ENCODE results near the gene TXNDC9.
"Not testable (repeated sequence)": the region's sequence is repeated elsewhere in the genome, so short reads cannot be mapped to it uniquely, and the experiment has no call there.

Gene TXNDC9

DNA sequence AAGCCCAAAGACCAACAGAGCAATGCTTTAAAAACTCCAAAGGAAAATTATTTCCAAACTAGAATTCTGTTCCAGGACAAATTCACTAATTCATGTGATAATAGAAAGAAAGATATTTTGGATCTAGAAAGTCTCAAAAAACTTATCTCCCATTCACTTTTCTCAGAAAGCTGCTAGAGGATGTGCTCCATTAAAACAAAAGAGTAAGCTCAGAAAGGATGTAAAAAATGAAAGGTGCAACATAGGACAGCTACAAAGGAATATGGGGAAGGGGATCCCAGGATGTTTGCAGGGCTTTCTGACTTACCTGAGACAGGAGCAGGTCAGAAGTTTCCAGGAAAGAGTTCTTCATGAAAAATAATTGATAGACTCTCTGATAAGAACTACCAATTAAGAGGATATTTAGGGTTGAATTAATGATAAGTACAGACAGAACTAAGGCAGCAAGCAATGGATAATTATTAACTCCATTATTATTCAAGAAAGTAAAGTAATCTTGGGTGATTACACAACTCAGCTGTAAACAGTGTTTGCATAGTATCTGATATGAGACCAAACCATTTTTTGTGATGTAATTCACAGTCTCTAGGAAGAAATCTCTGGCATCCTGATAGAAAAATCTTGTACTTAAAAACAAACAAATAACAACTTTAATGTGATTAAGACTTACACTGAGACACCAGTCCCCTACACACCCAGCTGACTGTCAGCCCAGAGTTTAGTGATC is 56.0 kb downstream of the TXNDC9 start:
- TF ChIP-seq, protein P1, sequence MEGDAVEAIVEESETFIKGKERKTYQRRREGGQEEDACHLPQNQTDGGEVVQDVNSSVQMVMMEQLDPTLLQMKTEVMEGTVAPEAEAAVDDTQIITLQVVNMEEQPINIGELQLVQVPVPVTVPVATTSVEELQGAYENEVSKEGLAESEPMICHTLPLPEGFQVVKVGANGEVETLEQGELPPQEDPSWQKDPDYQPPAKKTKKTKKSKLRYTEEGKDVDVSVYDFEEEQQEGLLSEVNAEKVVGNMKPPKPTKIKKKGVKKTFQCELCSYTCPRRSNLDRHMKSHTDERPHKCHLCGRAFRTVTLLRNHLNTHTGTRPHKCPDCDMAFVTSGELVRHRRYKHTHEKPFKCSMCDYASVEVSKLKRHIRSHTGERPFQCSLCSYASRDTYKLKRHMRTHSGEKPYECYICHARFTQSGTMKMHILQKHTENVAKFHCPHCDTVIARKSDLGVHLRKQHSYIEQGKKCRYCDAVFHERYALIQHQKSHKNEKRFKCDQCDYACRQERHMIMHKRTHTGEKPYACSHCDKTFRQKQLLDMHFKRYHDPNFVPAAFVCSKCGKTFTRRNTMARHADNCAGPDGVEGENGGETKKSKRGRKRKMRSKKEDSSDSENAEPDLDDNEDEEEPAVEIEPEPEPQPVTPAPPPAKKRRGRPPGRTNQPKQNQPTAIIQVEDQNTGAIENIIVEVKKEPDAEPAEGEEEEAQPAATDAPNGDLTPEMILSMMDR (conservative IDR thresholded peaks at IDR 0.05; ENCODE audit: control insufficient read depth, insufficient read depth, low read depth, low read length), result no peak
- no peak overlapping the region for H3K4me3 ChIP-seq (ENCODE audit: control insufficient read depth, low read depth, low read length)
- no peak for DNase-seq (ENCODE audit: low read depth)

DNA sequence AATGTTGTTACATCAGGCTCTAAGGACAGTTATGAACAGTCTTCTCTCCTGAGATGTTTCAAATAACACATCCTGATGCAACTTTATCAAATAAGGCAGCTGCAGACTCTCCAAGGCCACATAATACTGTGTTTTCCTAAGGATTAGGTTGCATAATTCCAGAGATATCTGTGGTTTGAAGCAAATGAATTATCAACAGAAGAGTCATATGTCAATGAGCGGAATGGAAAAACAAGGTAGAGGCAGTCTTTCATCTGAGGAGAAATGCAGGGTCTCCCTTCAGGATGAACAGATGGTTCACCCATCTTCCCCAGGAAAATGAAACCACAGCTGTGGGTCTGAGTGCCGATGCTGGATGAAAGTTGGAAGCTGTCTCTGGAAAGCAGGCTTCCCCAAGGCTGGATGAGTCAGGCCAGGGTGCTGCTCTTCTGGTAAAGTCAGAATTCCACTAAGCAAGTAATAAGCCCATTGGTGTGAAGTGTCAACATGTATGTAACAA is 57.3 kb downstream of the TXNDC9 start:
- DNase-seq (ENCODE audit: low read depth), result peak; percentile 81
- TF ChIP-seq, protein P1 (conservative IDR thresholded peaks at IDR 0.05; ENCODE audit: control insufficient read depth, insufficient read depth, low read depth, low read length), result no peak
- no peak overlapping the region for H3K4me3 ChIP-seq (ENCODE audit: control insufficient read depth, low read depth, low read length)

DNA sequence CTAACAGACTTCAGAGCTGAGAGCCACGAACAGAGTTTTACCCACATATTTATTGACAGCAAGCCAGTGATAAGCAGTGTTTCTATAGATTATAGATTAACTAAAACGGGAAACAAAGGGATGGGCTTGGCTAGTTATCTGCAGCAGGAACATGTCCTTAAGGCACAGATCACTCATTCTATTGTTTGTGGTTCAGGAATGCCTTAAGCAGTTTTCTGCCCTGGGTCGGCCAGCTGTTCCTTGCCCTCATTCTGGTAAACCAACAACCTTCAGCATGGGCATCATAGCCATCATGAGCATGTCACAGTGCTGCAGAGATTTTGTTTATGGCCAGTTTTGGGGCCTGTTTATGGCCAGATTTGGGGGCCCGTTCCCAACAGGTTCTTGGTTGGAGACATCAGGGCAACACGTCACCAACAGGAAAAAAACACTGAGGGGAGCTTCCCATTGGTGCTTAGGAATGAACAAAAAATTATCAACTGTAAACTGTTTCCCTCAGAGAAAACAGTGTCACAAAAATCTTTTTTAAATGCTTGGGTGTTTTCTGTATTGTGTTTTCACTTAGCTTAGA is 57.9 kb downstream of the TXNDC9 start:
- DNase-seq (ENCODE audit: low read depth); H3K4me3 ChIP-seq (ENCODE audit: control insufficient read depth, low read depth, low read length): not testable (repeated sequence)

DNA sequence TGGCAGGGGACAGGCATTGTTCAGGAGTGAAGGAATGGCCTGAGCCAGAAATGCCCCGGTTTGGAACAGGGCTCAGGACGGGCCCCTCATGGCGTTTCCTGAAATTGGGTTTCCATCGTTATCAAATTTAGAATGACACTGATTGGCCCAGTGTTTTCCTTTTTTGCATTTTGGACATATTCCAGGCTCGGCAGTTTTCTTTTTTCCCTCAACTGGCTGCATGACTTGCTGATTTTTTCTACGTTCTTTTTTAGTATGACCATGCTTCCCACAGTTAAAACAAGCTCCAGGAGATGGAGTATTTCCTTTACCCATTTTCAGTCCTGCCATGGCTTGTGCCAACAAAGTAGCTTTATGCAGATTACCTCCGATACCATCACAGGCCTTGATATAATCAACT is 60.3 kb downstream of the TXNDC9 start:
- no peak overlapping the region for H3K4me3 ChIP-seq (ENCODE audit: control insufficient read depth, low read depth, low read length)
- TF ChIP-seq, protein P1 (conservative IDR thresholded peaks at IDR 0.05; ENCODE audit: control insufficient read depth, insufficient read depth, low read depth, low read length), result no peak
- no peak for DNase-seq (ENCODE audit: low read depth)

Data from fibroblast of mammary gland (primary cell).